WTC11 (cell line): ENCODE measurements around the gene ESPN. TPM values are rescaled to one million over a fixed set of nuclear protein-coding genes. Genes with fewer than 3 reads are reported as not detected.
A peak's percentile ranks its signal among the peaks of the same experiment; 100 is the strongest.

Experiments
- ATAC-seq: fragments of 200-7000 bp; cut with Tn5 transposase; 2 replicates; pipeline ENCODE4 v1.10.0; 2021; ENCODE audit warnings: mild to moderate bottlenecking, moderate library complexity
- CTCF ChIA-PET: fragments of 300-600 bp; sonication (Branson Sonifier 250); formaldehyde crosslinking; loops from one replicate; lab custom pipeline; 2021; ENCODE audit warnings: antibody characterized with exemption; lab: Charles Lee
- POLR2A ChIA-PET: fragments of 350-600 bp; sonication (Branson Sonifier 250); formaldehyde crosslinking; loops from one replicate; lab custom pipeline; 2021; ENCODE audit warnings: antibody characterized with exemption; lab: Charles Lee
- DNase-seq: peaks from one replicate; pipeline ENCODE4 v3.0.0; 2021; ENCODE audit warnings: low spot score
- H3K27ac Mint-ChIP-seq: 2 replicates; pipeline ENCODE4 v1.8.0; 2021; ENCODE audit warnings: mixed read lengths
- H3K27me3 Mint-ChIP-seq: 2 replicates; pipeline ENCODE4 v1.8.0; 2021; ENCODE audit warnings: low read depth, mild to moderate bottlenecking, moderate library complexity, mixed read lengths
- H3K36me3 Mint-ChIP-seq: 2 replicates; pipeline ENCODE4 v1.8.0; 2021; ENCODE audit warnings: mixed read lengths
- H3K4me1 Mint-ChIP-seq: 2 replicates; pipeline ENCODE4 v1.8.0; 2022; ENCODE audit warnings: mixed read lengths
- H3K4me3 Mint-ChIP-seq: 2 replicates; pipeline ENCODE4 v1.8.0; 2021; ENCODE audit warnings: mild to moderate bottlenecking, moderate library complexity, mixed read lengths
- H3K9me3 Mint-ChIP-seq: 2 replicates; pipeline ENCODE4 v1.8.0; 2021; ENCODE audit warnings: mixed read lengths
- ATF1 ChIP-seq: sonication (generic); formaldehyde crosslinking; IDR thresholded peaks from 2 replicates; pipeline ENCODE4 v1.8.1; 2023; ENCODE audit warnings: mild to moderate bottlenecking, moderate library complexity, missing genetic modification reagents
- CREM ChIP-seq: sonication (generic); formaldehyde crosslinking; IDR thresholded peaks from 2 replicates; pipeline ENCODE4 v1.8.1; 2022; ENCODE audit warnings: mild to moderate bottlenecking, missing genetic modification reagents, moderate library complexity
- ETV6 ChIP-seq: sonication (generic); formaldehyde crosslinking; IDR thresholded peaks from 2 replicates; pipeline ENCODE4 v1.8.1; 2022; ENCODE audit warnings: mild to moderate bottlenecking, missing genetic modification reagents
- FOXP1 ChIP-seq: sonication (generic); formaldehyde crosslinking; IDR thresholded peaks from 2 replicates; pipeline ENCODE4 v1.8.0; 2022; ENCODE audit warnings: missing genetic modification reagents, mild to moderate bottlenecking, moderate library complexity, borderline replicate concordance
- NFATC4 ChIP-seq: fragments of 250-450 bp; sonication (Bioruptor Pico); IDR thresholded peaks from 2 replicates; pipeline ENCODE4 v1.9.0; 2021; ENCODE audit warnings: mild to moderate bottlenecking
- NFE2L1 ChIP-seq: sonication (generic); formaldehyde crosslinking; IDR thresholded peaks from 2 replicates; pipeline ENCODE4 v1.8.1; 2023; ENCODE audit warnings: missing genetic modification reagents
- NFYB ChIP-seq: sonication (generic); formaldehyde crosslinking; conservative IDR thresholded peaks from 2 replicates; pipeline ENCODE4 v1.8.0; 2022; ENCODE audit warnings: low read depth, missing genetic modification reagents
- RELA ChIP-seq: sonication (generic); formaldehyde crosslinking; IDR thresholded peaks from 2 replicates; pipeline ENCODE4 v1.8.1; 2022; ENCODE audit warnings: missing genetic modification reagents, mild to moderate bottlenecking, borderline replicate concordance
- SMAD4 ChIP-seq: sonication (generic); formaldehyde crosslinking; IDR thresholded peaks from 2 replicates; pipeline ENCODE4 v1.8.0; 2022; ENCODE audit warnings: mild to moderate bottlenecking, missing genetic modification reagents
- SP1 ChIP-seq: sonication (generic); formaldehyde crosslinking; conservative IDR thresholded peaks from 2 replicates; pipeline ENCODE4 v1.8.1; 2022; ENCODE audit warnings: missing genetic modification reagents
- TCF7 ChIP-seq: sonication (generic); formaldehyde crosslinking; IDR thresholded peaks from 2 replicates; pipeline ENCODE4 v1.8.0; 2022; ENCODE audit warnings: mild to moderate bottlenecking, low read depth, missing genetic modification reagents, moderate library complexity
- TP53 ChIP-seq: sonication (generic); formaldehyde crosslinking; IDR thresholded peaks from 2 replicates; pipeline ENCODE4 v1.8.1; 2023; ENCODE audit warnings: mild to moderate bottlenecking, missing genetic modification reagents
- ZBTB21 ChIP-seq: sonication (generic); formaldehyde crosslinking; IDR thresholded peaks from 2 replicates; pipeline ENCODE4 v1.8.1; 2023; ENCODE audit warnings: mild to moderate bottlenecking, missing genetic modification reagents, borderline replicate concordance
- ZNF121 ChIP-seq: sonication (generic); formaldehyde crosslinking; IDR thresholded peaks from 2 replicates; pipeline ENCODE4 v1.8.0; 2023; ENCODE audit warnings: missing genetic modification reagents
- ZNF263 ChIP-seq: sonication (generic); formaldehyde crosslinking; IDR thresholded peaks from 2 replicates; pipeline ENCODE4 v1.8.1; 2022; ENCODE audit warnings: low read depth, mild to moderate bottlenecking, moderate library complexity, missing genetic modification reagents
- ZNF423 ChIP-seq: fragments of 250-450 bp; sonication (Bioruptor Pico); IDR thresholded peaks from 2 replicates; pipeline ENCODE4 v2.1.2; 2022; ENCODE audit warnings: mild to moderate bottlenecking, moderate library complexity
- total RNA-seq: library from RNA; stranded (reverse); gene quantifications from 3 replicates; pipeline ENCODE4 v1.2.3, GENCODE V29; 2021
- TF ChIP-seq, protein P1 (sequence below): sonication (generic); formaldehyde crosslinking; IDR thresholded peaks from 2 replicates; pipeline ENCODE4 v1.8.1; 2022; ENCODE audit warnings: mild to moderate bottlenecking, missing genetic modification reagents, moderate library complexity, borderline replicate concordance
- TF ChIP-seq, protein P2 (sequence below): sonication (generic); formaldehyde crosslinking; IDR thresholded peaks from 2 replicates; pipeline ENCODE4 v1.8.1; 2022; ENCODE audit warnings: mild to moderate bottlenecking, moderate library complexity, missing genetic modification reagents
- TF ChIP-seq, protein P3 (sequence below): sonication (generic); formaldehyde crosslinking; IDR thresholded peaks from 2 replicates; pipeline ENCODE4 v1.8.0; 2022; ENCODE audit warnings: mild to moderate bottlenecking, missing genetic modification reagents
- TF ChIP-seq, protein P4 (sequence below): fragments of 250-450 bp; sonication (Bioruptor Pico); IDR thresholded peaks from 2 replicates; pipeline ENCODE4 v1.9.0; 2021; ENCODE audit warnings: mild to moderate bottlenecking
- TF ChIP-seq, protein P5 (sequence below): sonication (generic); formaldehyde crosslinking; IDR thresholded peaks from 2 replicates; pipeline ENCODE4 v1.8.0; 2022; ENCODE audit warnings: mild to moderate bottlenecking, missing genetic modification reagents
- TF ChIP-seq, protein P6 (sequence below): fragments of 250-450 bp; sonication (Bioruptor Pico); IDR thresholded peaks from 2 replicates; pipeline ENCODE4 v2.1.2; 2022; ENCODE audit warnings: mild to moderate bottlenecking, moderate library complexity
- TF ChIP-seq, protein P7 (sequence below): sonication (generic); formaldehyde crosslinking; IDR thresholded peaks from 2 replicates; pipeline ENCODE4 v1.8.0; 2023; ENCODE audit warnings: mild to moderate bottlenecking, missing genetic modification reagents

Gene ESPN
- total RNA-seq, 1 experiment from 2014 or later, result 46.1 TPM

DNA sequence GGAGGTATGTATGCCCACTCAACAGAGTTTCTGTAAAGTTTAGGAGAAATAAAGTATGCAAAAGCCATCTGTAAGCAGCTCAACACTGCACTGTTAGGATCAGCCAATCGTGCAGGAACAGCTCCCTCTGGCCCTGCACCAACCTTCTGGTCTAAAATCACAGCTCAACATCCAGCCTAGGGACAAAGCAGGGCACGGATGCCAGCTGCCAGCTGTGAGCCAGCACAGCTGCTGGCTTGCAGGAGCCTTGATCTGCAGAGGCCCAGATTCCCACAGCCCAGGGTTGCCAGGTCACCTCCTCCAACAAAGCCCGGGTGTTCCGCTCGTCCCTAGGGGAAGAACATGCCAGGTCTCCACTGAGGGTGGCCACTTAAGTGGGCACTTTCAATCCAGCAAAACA is 39.6 kb upstream of the ESPN start:
- Mint-ChIP-seq H3K36me3 (peaks cover 15% of the 10 kb centered on the region), H3K4me1 (peaks cover 31% of the 10 kb centered on the region), H3K9me3 (peaks cover 14% of the 10 kb centered on the region), H3K4me3 (peak overlapping the region; percentile 57)
- ATAC-seq, result no peak
- POLR2A ChIA-PET, result interaction anchor here (1.0 to 2.0 kb wide), 2 partner anchors 9 to 35 kb away, joined by 3 to 12 read pairs; partner anchors contain the start of genes ACOT7 and HES2
- DNase-seq, result no peak
- TF ChIP-seq ZNF263 (CRISPR knock-in tag) (no peak), NFATC4 (CRISPR knock-in tag) (no peak), NFYB (CRISPR knock-in tag) (no peak), ETV6 (CRISPR knock-in tag) (no peak), ZNF423 (CRISPR knock-in tag) (no peak), FOXP1 (no peak), ATF1 (CRISPR knock-in tag) (no peak), TP53 (CRISPR knock-in tag) (no peak)
- TF ChIP-seq, protein P1, sequence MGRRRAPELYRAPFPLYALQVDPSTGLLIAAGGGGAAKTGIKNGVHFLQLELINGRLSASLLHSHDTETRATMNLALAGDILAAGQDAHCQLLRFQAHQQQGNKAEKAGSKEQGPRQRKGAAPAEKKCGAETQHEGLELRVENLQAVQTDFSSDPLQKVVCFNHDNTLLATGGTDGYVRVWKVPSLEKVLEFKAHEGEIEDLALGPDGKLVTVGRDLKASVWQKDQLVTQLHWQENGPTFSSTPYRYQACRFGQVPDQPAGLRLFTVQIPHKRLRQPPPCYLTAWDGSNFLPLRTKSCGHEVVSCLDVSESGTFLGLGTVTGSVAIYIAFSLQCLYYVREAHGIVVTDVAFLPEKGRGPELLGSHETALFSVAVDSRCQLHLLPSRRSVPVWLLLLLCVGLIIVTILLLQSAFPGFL, result no peak
- TF ChIP-seq, protein P2, sequence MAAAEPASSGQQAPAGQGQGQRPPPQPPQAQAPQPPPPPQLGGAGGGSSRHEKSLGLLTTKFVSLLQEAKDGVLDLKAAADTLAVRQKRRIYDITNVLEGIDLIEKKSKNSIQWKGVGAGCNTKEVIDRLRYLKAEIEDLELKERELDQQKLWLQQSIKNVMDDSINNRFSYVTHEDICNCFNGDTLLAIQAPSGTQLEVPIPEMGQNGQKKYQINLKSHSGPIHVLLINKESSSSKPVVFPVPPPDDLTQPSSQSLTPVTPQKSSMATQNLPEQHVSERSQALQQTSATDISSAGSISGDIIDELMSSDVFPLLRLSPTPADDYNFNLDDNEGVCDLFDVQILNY (CRISPR knock-in tag), result no peak
- TF ChIP-seq, protein P3, sequence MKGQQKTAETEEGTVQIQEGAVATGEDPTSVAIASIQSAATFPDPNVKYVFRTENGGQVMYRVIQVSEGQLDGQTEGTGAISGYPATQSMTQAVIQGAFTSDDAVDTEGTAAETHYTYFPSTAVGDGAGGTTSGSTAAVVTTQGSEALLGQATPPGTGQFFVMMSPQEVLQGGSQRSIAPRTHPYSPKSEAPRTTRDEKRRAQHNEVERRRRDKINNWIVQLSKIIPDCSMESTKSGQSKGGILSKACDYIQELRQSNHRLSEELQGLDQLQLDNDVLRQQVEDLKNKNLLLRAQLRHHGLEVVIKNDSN (CRISPR knock-in tag), result no peak
- TF ChIP-seq, all 79 proteins: peak for 0
- CTCF ChIA-PET, result interaction anchor here (0.6 to 2.7 kb wide), 15 partner anchors 9 to 146 kb away, joined by 3 to 14 read pairs (median 5); partner anchors contain the start of gene ACOT7
- Mint-ChIP-seq H3K27me3 (no peaks in the 10 kb centered on the region), H3K27ac (peak overlapping the region; percentile 99)

DNA sequence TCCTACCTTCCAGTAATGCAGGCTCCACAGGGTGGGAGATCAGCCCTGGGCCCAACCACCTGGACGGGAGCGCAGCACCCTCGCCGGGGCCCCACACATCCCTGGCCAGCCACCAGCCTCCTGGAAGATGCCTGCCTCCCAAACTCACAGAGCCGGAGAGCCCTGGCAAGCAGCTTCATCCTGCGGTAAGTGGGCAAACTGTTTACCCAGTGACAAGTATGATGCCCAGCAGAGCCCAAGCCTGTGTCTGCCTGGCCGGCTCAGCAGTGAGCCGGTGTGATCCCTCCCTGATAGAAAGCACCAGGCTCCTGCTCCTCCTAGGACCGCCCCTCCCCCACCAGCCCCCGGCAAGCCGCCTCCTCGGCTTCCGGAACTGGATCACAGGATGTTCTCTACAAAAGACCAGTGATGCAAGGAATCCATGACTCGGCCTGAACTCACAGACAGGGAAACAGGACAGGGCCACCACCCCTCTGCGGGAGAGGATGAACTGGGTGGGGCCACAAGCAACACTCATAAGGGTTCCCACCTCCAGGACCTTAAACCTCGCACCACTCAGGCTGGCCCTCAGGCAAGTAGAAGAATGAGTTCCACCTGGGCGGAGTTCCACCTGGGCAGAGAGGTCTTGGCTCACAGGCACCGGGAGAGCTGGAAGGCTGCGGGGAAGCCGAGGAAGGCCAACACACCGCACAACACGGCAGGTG is 38.9 kb upstream of the ESPN start:
- ChIA-PET POLR2A (interaction anchor here (0.6 to 1.0 kb wide), 2 partner anchors 24 to 34 kb away, joined by 3 to 8 read pairs; partner anchors contain the start of gene HES2), CTCF (interaction anchor here (0.6 to 2.7 kb wide), 21 partner anchors 8 to 181 kb away, joined by 3 to 14 read pairs (median 5); partner anchors contain the start of genes ACOT7 and RNF207)
- H3K4me3 Mint-ChIP-seq, result peak overlapping the region; percentile 57
- DNase-seq, result peak; percentile 90
- H3K27me3 Mint-ChIP-seq, result no peaks in the 10 kb centered on the region; the same call in 1 of the 2 replicates
- H3K9me3 Mint-ChIP-seq, result peaks cover 10% of the 10 kb centered on the region
- H3K4me1 Mint-ChIP-seq, result peaks cover 33% of the 10 kb centered on the region
- H3K36me3 Mint-ChIP-seq, result peaks cover 14% of the 10 kb centered on the region
- H3K27ac Mint-ChIP-seq, result peak overlapping the region; percentile 99
- ATAC-seq, result peak; percentile 88
- TF ChIP-seq RELA (CRISPR knock-in tag), result no peak
- TF ChIP-seq SMAD4 (CRISPR knock-in tag), result 0 out of 2 replicates have a peak, but pooled peaks have one; percentile 52
- no peak for TF ChIP-seq NFE2L1
- no peak for TF ChIP-seq ZNF121
- TF ChIP-seq, protein P4, sequence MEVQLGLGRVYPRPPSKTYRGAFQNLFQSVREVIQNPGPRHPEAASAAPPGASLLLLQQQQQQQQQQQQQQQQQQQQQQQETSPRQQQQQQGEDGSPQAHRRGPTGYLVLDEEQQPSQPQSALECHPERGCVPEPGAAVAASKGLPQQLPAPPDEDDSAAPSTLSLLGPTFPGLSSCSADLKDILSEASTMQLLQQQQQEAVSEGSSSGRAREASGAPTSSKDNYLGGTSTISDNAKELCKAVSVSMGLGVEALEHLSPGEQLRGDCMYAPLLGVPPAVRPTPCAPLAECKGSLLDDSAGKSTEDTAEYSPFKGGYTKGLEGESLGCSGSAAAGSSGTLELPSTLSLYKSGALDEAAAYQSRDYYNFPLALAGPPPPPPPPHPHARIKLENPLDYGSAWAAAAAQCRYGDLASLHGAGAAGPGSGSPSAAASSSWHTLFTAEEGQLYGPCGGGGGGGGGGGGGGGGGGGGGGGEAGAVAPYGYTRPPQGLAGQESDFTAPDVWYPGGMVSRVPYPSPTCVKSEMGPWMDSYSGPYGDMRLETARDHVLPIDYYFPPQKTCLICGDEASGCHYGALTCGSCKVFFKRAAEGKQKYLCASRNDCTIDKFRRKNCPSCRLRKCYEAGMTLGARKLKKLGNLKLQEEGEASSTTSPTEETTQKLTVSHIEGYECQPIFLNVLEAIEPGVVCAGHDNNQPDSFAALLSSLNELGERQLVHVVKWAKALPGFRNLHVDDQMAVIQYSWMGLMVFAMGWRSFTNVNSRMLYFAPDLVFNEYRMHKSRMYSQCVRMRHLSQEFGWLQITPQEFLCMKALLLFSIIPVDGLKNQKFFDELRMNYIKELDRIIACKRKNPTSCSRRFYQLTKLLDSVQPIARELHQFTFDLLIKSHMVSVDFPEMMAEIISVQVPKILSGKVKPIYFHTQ, result no peak
- TF ChIP-seq, protein P5, sequence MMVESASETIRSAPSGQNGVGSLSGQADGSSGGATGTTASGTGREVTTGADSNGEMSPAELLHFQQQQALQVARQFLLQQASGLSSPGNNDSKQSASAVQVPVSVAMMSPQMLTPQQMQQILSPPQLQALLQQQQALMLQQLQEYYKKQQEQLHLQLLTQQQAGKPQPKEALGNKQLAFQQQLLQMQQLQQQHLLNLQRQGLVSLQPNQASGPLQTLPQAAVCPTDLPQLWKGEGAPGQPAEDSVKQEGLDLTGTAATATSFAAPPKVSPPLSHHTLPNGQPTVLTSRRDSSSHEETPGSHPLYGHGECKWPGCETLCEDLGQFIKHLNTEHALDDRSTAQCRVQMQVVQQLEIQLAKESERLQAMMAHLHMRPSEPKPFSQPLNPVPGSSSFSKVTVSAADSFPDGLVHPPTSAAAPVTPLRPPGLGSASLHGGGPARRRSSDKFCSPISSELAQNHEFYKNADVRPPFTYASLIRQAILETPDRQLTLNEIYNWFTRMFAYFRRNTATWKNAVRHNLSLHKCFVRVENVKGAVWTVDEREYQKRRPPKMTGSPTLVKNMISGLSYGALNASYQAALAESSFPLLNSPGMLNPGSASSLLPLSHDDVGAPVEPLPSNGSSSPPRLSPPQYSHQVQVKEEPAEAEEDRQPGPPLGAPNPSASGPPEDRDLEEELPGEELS (CRISPR knock-in tag), result 0 out of 2 replicates have a peak, but pooled peaks have one; percentile 38
- 0 out of 2 replicates have a peak, but pooled peaks have one; percentile 68 for TF ChIP-seq CREM
- TF ChIP-seq, protein P6, sequence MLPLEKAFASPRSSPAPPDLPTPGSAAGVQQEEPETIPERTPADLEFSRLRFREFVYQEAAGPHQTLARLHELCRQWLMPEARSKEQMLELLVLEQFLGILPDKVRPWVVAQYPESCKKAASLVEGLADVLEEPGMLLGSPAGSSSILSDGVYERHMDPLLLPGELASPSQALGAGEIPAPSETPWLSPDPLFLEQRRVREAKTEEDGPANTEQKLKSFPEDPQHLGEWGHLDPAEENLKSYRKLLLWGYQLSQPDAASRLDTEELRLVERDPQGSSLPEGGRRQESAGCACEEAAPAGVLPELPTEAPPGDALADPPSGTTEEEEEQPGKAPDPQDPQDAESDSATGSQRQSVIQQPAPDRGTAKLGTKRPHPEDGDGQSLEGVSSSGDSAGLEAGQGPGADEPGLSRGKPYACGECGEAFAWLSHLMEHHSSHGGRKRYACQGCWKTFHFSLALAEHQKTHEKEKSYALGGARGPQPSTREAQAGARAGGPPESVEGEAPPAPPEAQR (CRISPR knock-in tag), result no peak
- peak; percentile 54; the same call in 1 of the 2 replicates for TF ChIP-seq SP1 (CRISPR knock-in tag)
- TF ChIP-seq TCF7, result no peak
- TF ChIP-seq, protein P7, sequence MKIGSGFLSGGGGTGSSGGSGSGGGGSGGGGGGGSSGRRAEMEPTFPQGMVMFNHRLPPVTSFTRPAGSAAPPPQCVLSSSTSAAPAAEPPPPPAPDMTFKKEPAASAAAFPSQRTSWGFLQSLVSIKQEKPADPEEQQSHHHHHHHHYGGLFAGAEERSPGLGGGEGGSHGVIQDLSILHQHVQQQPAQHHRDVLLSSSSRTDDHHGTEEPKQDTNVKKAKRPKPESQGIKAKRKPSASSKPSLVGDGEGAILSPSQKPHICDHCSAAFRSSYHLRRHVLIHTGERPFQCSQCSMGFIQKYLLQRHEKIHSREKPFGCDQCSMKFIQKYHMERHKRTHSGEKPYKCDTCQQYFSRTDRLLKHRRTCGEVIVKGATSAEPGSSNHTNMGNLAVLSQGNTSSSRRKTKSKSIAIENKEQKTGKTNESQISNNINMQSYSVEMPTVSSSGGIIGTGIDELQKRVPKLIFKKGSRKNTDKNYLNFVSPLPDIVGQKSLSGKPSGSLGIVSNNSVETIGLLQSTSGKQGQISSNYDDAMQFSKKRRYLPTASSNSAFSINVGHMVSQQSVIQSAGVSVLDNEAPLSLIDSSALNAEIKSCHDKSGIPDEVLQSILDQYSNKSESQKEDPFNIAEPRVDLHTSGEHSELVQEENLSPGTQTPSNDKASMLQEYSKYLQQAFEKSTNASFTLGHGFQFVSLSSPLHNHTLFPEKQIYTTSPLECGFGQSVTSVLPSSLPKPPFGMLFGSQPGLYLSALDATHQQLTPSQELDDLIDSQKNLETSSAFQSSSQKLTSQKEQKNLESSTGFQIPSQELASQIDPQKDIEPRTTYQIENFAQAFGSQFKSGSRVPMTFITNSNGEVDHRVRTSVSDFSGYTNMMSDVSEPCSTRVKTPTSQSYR (CRISPR knock-in tag), result peak; percentile 97
- TF ChIP-seq ZBTB21 (CRISPR knock-in tag), result peak; percentile 98
